GM19468 (cell line): ENCODE data around the gene SEMA4D.
A peak's percentile ranks its signal among the peaks of the same experiment; 100 is the strongest.
"Not testable (repeated sequence)": the region's sequence is repeated elsewhere in the genome, so short reads cannot be mapped to it uniquely, and the experiment has no call there.

Source experiments
- ATAC-seq: cut with Tn5 transposase; IDR thresholded peaks from one replicate; pipeline ENCODE4 v1.9.1; 2021; ENCODE audit warnings: mild to moderate bottlenecking, moderate library complexity, moderate number of reproducible peaks; ENCODE audit not compliant: unreplicated experiment; ENCODE audit errors: extremely low read depth

SEMA4D gene

GRCh38 chr9:89484475-89485404, 13.2 kb downstream of the SEMA4D start:
- ATAC-seq = peak; percentile 46

GRCh38 chr9:89483592-89484474, 14.1 kb downstream of the SEMA4D start:
- ATAC-seq = no peak

- ATAC-seq = no peak
Observed at GRCh38 chr9:89482901-89483361, 15.0 kb downstream of the SEMA4D start.

- no peak for ATAC-seq
Observed at GRCh38 chr9:89482056-89482851, 15.7 kb downstream of the SEMA4D start.

GRCh38 chr9:89481538-89481915, 16.4 kb downstream of the SEMA4D start:
- no peak for ATAC-seq

- no peak for ATAC-seq
Observed at GRCh38 chr9:89480825-89481537, 16.9 kb downstream of the SEMA4D start.

- ATAC-seq = not testable (repeated sequence)
Observed at GRCh38 chr9:89480372-89480771, 17.5 kb downstream of the SEMA4D start.

GRCh38 chr9:89479669-89480011, 18.3 kb downstream of the SEMA4D start:
- ATAC-seq = not testable (repeated sequence)

- ATAC-seq = no peak
Observed at GRCh38 chr9:89478821-89479668, 18.9 kb downstream of the SEMA4D start.

- ATAC-seq = no peak
Observed at GRCh38 chr9:89477811-89478630, 19.9 kb downstream of the SEMA4D start.

- no peak for ATAC-seq
Observed at GRCh38 chr9:89477384-89477783, 20.5 kb downstream of the SEMA4D start.

GRCh38 chr9:89476546-89476945, 21.4 kb downstream of the SEMA4D start:
- ATAC-seq = no peak

- ATAC-seq = no peak
Observed at GRCh38 chr9:89475891-89476440, 21.9 kb downstream of the SEMA4D start.

- ATAC-seq = no peak
Observed at GRCh38 chr9:89474939-89475338, 23.0 kb downstream of the SEMA4D start.

GRCh38 chr9:89473762-89474469, 24.0 kb downstream of the SEMA4D start:
- ATAC-seq = peak; percentile 66

- not testable (repeated sequence) for ATAC-seq
Observed at GRCh38 chr9:89471796-89472320, 26.1 kb downstream of the SEMA4D start.

GRCh38 chr9:89471390-89471789, 26.5 kb downstream of the SEMA4D start:
- no peak for ATAC-seq
